ENCODE data around the gene YARS1.

YARS1 gene

DNA sequence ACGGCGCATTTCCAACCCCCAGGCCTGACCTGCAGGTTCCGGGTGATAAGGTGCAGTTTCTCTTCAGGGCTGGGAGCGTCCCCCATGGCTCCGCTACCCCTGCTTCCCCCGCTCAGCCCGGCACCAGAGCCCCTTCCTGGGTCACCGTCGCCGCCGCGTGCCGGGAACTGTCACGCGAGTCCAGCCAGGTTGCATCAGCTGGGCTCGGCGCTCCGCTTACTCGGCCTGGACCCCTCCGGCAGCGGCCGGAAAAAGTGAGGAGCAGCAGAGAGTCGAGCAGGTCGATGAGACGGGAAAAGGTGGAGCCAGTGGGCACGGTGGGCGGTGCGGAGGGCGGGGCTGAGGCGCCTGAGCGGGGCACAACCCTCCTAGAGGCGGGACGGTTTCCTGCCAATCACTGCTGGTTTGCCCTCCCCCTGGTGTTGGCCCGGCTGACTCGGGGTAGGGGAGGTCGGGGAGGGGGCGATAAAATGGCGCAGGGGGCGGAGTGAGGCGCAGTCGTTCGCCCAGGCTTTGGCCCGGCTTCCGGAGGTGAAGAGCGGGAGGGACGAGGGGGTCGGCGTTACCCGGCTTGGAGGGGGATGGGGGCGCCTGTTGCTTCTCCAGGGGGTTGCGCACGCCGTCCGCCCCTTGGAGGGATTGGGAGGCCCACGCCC, at the start of gene YARS1, which contains the start of gene S100PBP:
Gene YARS1 (minus strand): TSS at position 200 of the 656 bp plus-strand sequence. CDS start 114 bp downstream, at position 86.
Gene S100PBP (plus strand): TSS at position 495 of the 656 bp plus-strand sequence. CDS start 8,447 bp downstream, outside the sequence.
- Histone ChIP-seq H3K4me3 (peak within 1 kb of the TSS; percentile 81), H3K9ac (ENCODE audit: insufficient read length) (peak within 1 kb of the TSS; percentile 99), H3K36me3 (ENCODE audit: insufficient read depth, low read length) (peaks cover 34% of the 10 kb centered on the region), H3K27ac (peak within 1 kb of the TSS; percentile 92), H3K9me3 (ENCODE audit: low read depth, low read length) (no peaks in the 10 kb centered on the region)
- TF ChIP-seq POLR2AphosphoS5 (IDR thresholded peaks at IDR 0.05; ENCODE audit: borderline replicate concordance, low read depth, low read length) (peak; percentile 82), EZH2 (IDR thresholded peaks at IDR 0.05) (no peak)
- DNase-seq (ENCODE audit: low read depth, low spot score) = peak; percentile 89

DNA sequence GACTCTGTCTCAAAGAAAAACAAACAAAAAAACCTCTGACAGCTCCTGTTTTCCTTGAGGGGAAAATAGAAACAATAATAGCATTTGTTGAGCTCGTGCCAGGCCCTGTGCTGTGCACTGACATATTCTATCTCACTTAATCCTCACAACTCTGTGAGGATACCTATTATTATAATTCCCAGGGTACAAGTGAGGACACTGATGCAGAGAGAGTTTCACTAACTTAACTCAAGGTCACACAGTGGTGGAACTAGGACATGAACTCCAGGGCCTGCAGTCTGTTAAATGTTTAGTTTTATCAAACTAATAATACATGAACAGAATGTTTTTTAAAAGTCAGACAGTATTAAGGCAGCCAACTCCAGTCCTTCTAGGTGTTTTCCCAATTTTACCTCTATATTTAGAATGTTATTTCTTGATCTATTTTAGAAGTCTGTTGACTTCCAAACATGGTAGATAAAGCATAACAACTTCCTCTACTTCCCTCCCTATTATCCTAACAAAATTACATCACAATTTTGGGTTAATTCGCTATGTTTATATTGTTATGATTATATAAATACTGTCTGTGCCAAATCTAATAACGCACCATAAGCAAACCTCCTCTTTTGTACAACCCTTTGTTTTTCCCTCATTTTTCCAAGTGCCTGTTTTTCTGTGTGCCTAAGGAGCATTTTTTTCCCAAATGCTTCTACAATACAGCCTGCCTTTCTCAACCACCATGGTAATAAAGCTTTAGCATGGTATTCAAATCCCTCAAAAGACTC, 48.7 kb upstream of the YARS1 start:
- Histone ChIP-seq H3K27ac (no peak overlapping the region), H3K4me3 (no peak overlapping the region), H3K36me3 (ENCODE audit: insufficient read depth, low read length) (no peaks in the 10 kb centered on the region; the same call in 1 of the 2 replicates)

DNA sequence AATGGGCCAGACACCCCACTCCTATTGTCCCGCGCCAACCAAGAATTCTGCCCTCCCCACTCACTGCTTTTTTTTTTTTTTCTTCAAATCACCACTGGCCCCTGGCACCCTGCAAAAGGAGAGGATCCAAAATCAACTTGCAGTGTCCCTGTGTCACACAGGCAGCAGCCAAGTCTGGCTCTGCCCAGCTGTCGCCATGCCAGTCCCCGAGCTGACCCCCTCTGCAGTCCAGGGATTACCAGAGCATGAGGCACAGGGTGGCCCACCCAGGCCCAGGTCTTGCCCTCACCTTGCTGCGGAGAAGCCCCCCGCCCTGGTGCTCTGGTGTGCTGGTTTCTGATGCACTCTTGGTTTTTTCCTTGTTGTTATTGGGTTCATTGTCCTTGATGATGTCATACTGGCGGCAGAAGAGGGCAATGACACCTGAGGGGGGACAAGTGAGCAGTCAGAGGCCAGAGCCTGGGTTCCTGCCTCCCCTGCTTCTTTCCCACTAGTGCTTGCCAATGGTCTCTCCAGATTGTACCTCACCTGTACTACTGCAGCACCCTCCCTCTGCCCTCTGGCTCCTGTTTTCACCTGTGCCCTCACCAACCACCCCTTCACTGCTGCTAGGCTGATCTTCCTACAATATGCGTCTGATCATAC, 47.3 kb upstream of the YARS1 start:
- Histone ChIP-seq H3K4me3 (no peak overlapping the region), H3K36me3 (ENCODE audit: insufficient read depth, low read length) (no peaks in the 10 kb centered on the region; the same call in 1 of the 2 replicates), H3K27ac (no peak overlapping the region), H3K9ac (ENCODE audit: insufficient read length) (no peak overlapping the region), H3K9me3 (ENCODE audit: low read depth, low read length) (no peaks in the 10 kb centered on the region)
- TF ChIP-seq EZH2 (IDR thresholded peaks at IDR 0.05) = no peak
- TF ChIP-seq POLR2AphosphoS5 (IDR thresholded peaks at IDR 0.05; ENCODE audit: borderline replicate concordance, low read depth, low read length) = no peak
- TF ChIP-seq FOXP2 (optimal IDR thresholded peaks at IDR 0.05; ENCODE audit: control extremely low read depth, extremely low read length, insufficient read depth) = no peak
- DNase-seq (ENCODE audit: low read depth, low spot score) = no peak

More for the DNA sequence above, 48.7 kb upstream of the YARS1 start:
- Histone ChIP-seq H3K9ac (ENCODE audit: insufficient read length) (no peak overlapping the region), H3K9me3 (ENCODE audit: low read depth, low read length) (no peaks in the 10 kb centered on the region)
- no peak for DNase-seq (ENCODE audit: low read depth, low spot score)
- TF ChIP-seq FOXP2 (optimal IDR thresholded peaks at IDR 0.05; ENCODE audit: control extremely low read depth, extremely low read length, insufficient read depth) (no peak), EZH2 (IDR thresholded peaks at IDR 0.05) (no peak), POLR2AphosphoS5 (IDR thresholded peaks at IDR 0.05; ENCODE audit: borderline replicate concordance, low read depth, low read length) (no peak)

DNA sequence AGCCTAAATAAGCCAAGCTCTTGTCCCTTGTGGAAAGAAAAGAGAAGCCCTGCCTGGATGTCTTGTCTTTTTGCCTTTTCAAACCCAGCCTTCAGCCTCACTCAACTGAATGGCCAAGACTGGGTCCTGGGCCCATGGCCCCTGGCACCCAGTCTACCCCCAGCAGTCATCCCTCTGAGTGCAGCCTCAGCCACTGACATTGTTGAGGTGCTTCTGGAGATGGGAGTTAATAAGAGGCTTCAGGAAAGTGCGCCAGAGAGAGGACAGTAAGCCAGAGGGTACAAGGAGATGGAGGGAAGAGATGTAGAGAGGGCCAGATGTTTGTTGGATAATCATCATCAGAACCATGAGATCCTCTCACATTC, 46.7 kb upstream of the YARS1 start:
- no peaks in the 10 kb centered on the region; the same call in 1 of the 2 replicates for H3K36me3 ChIP-seq (ENCODE audit: insufficient read depth, low read length)
- no peaks in the 10 kb centered on the region for H3K9me3 ChIP-seq (ENCODE audit: low read depth, low read length)
- H3K27ac ChIP-seq = no peak overlapping the region
- DNase-seq (ENCODE audit: low read depth, low spot score) = no peak
- no peak for TF ChIP-seq POLR2AphosphoS5 (IDR thresholded peaks at IDR 0.05; ENCODE audit: borderline replicate concordance, low read depth, low read length)
- TF ChIP-seq EZH2 (IDR thresholded peaks at IDR 0.05) = no peak
- TF ChIP-seq FOXP2 (optimal IDR thresholded peaks at IDR 0.05; ENCODE audit: control extremely low read depth, extremely low read length, insufficient read depth) = no peak
- no peak overlapping the region for H3K9ac ChIP-seq (ENCODE audit: insufficient read length)
- no peak overlapping the region for H3K4me3 ChIP-seq

DNA sequence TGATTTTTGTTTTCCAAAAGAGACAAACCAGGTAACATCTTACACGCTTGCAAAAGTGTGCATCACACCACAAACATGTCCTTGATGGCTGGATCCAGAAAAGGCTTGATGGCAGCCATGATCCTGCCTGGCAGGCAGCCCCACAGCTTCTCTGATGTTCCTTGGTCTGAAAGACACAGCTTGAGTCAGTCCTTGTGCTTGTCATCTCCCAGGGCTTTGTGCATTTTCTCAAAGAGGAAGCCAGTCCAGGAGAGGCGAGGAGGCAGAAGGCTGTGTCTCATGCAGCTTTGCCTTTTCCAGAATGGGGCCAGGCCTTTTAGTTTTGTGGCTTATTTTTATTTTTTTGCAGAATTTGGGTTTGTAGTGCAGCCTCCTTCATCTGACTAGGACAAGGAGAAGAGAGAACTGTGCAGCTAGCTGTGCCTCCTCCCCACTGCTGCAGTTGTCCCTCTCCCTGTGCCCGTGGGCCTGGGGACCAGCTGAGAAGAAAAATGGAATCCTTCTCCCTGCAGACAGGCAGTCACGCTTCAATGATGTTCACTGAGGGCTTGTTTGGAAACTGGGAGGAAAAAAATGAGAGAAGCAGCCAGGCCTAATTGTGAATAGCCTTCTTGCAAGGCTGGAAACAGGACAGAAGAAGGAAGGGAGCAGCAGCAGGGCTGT, 46.2 kb upstream of the YARS1 start:
- Histone ChIP-seq H3K36me3 (ENCODE audit: insufficient read depth, low read length) (no peaks in the 10 kb centered on the region; the same call in 1 of the 2 replicates), H3K27ac (no peak overlapping the region), H3K9ac (ENCODE audit: insufficient read length) (no peak overlapping the region), H3K4me3 (no peak overlapping the region), H3K9me3 (ENCODE audit: low read depth, low read length) (no peaks in the 10 kb centered on the region)
- TF ChIP-seq POLR2AphosphoS5 (IDR thresholded peaks at IDR 0.05; ENCODE audit: borderline replicate concordance, low read depth, low read length) = no peak
- TF ChIP-seq EZH2 (IDR thresholded peaks at IDR 0.05) = no peak
- no peak for TF ChIP-seq FOXP2 (optimal IDR thresholded peaks at IDR 0.05; ENCODE audit: control extremely low read depth, extremely low read length, insufficient read depth)
- no peak for DNase-seq (ENCODE audit: low read depth, low spot score)

GRCh38 chr1:32861904-32862695, 44.9 kb upstream of the YARS1 start:
- H3K4me3 ChIP-seq = no peak overlapping the region
- no peak overlapping the region for H3K9ac ChIP-seq (ENCODE audit: insufficient read length)
- H3K9me3 ChIP-seq (ENCODE audit: low read depth, low read length) = no peaks in the 10 kb centered on the region
- DNase-seq (ENCODE audit: low read depth, low spot score) = no peak
- TF ChIP-seq EZH2 (IDR thresholded peaks at IDR 0.05) (no peak), FOXP2 (optimal IDR thresholded peaks at IDR 0.05; ENCODE audit: control extremely low read depth, extremely low read length, insufficient read depth) (no peak), POLR2AphosphoS5 (IDR thresholded peaks at IDR 0.05; ENCODE audit: borderline replicate concordance, low read depth, low read length) (no peak)
- peaks cover under 1% of the 10 kb centered on the region; the same call in 1 of the 2 replicates for H3K36me3 ChIP-seq (ENCODE audit: insufficient read depth, low read length)
- no peak overlapping the region for H3K27ac ChIP-seq

- Histone ChIP-seq H3K4me3 (no peak overlapping the region), H3K9me3 (ENCODE audit: low read depth, low read length) (no peaks in the 10 kb centered on the region), H3K9ac (ENCODE audit: insufficient read length) (no peak overlapping the region), H3K27ac (no peak overlapping the region), H3K36me3 (ENCODE audit: insufficient read depth, low read length) (peaks cover 15% of the 10 kb centered on the region; the same call in 1 of the 2 replicates)
- DNase-seq (ENCODE audit: low read depth, low spot score) = no peak
- TF ChIP-seq FOXP2 (optimal IDR thresholded peaks at IDR 0.05; ENCODE audit: control extremely low read depth, extremely low read length, insufficient read depth) (no peak), POLR2AphosphoS5 (IDR thresholded peaks at IDR 0.05; ENCODE audit: borderline replicate concordance, low read depth, low read length) (no peak), EZH2 (IDR thresholded peaks at IDR 0.05) (no peak)
Measured at GRCh38 chr1:32860566-32860965, 43.4 kb upstream of the YARS1 start.

Measured in SK-N-MC (cell line).